Measurements from ENCODE around the gene SLC9B2.

DNA sequence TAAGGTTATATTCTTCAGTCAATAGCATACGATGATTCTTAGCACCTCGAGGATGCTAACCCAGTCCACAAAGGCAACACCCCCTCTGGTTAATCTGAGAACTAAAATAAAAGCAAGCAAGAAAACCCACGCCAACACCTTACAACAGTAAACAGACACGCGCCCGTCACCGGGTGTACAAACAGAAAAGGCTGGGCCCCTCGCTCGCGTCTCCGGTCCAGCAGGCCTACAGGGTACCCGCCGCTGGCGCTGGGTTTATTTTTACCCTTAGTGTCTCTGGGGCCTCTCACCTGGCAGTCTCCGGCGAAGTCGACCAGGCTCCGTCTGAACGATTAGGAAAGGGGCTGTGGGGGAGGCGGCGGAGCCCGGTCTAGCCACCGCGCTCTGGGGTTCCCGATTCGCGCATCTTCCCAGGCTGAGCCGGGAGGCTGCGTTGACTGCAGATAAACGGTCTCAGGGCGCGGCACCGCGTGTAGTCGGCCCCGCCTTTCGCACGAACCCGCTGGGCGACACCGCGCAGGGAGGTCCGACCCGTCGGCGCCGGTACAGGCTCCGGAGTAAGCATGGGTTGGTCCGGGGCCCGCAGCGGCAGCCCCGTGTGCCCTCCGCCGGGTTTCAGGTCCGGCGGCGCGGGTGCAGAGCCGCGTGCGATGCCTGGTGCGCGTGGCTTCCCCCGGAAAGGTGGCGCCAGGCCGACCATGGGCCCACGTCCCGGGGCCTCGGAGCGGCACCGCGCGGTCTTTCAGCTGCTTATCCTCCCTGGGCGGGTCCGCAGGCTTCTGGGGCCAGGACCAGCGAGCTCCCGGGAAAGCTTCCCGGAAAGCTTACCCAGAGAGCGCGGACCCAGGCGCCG is 441 bp downstream of the SLC9B2 start:
- TF ChIP-seq, protein P1, sequence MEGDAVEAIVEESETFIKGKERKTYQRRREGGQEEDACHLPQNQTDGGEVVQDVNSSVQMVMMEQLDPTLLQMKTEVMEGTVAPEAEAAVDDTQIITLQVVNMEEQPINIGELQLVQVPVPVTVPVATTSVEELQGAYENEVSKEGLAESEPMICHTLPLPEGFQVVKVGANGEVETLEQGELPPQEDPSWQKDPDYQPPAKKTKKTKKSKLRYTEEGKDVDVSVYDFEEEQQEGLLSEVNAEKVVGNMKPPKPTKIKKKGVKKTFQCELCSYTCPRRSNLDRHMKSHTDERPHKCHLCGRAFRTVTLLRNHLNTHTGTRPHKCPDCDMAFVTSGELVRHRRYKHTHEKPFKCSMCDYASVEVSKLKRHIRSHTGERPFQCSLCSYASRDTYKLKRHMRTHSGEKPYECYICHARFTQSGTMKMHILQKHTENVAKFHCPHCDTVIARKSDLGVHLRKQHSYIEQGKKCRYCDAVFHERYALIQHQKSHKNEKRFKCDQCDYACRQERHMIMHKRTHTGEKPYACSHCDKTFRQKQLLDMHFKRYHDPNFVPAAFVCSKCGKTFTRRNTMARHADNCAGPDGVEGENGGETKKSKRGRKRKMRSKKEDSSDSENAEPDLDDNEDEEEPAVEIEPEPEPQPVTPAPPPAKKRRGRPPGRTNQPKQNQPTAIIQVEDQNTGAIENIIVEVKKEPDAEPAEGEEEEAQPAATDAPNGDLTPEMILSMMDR (IDR thresholded peaks at IDR 0.05; ENCODE audit: insufficient read depth, low read length), result no peak
- TF ChIP-seq SPI1 (IDR thresholded peaks at IDR 0.05; ENCODE audit: borderline replicate concordance, low read depth) (no peak), GABPA (IDR thresholded peaks at IDR 0.05; ENCODE audit: low read depth) (no peak), POLR2AphosphoS5 (IDR thresholded peaks at IDR 0.05; ENCODE audit: low read depth) (peak; percentile 70)
- TF ChIP-seq, protein P2, sequence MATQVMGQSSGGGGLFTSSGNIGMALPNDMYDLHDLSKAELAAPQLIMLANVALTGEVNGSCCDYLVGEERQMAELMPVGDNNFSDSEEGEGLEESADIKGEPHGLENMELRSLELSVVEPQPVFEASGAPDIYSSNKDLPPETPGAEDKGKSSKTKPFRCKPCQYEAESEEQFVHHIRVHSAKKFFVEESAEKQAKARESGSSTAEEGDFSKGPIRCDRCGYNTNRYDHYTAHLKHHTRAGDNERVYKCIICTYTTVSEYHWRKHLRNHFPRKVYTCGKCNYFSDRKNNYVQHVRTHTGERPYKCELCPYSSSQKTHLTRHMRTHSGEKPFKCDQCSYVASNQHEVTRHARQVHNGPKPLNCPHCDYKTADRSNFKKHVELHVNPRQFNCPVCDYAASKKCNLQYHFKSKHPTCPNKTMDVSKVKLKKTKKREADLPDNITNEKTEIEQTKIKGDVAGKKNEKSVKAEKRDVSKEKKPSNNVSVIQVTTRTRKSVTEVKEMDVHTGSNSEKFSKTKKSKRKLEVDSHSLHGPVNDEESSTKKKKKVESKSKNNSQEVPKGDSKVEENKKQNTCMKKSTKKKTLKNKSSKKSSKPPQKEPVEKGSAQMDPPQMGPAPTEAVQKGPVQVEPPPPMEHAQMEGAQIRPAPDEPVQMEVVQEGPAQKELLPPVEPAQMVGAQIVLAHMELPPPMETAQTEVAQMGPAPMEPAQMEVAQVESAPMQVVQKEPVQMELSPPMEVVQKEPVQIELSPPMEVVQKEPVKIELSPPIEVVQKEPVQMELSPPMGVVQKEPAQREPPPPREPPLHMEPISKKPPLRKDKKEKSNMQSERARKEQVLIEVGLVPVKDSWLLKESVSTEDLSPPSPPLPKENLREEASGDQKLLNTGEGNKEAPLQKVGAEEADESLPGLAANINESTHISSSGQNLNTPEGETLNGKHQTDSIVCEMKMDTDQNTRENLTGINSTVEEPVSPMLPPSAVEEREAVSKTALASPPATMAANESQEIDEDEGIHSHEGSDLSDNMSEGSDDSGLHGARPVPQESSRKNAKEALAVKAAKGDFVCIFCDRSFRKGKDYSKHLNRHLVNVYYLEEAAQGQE (IDR thresholded peaks at IDR 0.05; ENCODE audit: insufficient replicate concordance, low read depth), result peak; percentile 39

Data from HL-60 (cell line).